ENCODE data around the gene ZNF213.

Gene ZNF213, protein sequence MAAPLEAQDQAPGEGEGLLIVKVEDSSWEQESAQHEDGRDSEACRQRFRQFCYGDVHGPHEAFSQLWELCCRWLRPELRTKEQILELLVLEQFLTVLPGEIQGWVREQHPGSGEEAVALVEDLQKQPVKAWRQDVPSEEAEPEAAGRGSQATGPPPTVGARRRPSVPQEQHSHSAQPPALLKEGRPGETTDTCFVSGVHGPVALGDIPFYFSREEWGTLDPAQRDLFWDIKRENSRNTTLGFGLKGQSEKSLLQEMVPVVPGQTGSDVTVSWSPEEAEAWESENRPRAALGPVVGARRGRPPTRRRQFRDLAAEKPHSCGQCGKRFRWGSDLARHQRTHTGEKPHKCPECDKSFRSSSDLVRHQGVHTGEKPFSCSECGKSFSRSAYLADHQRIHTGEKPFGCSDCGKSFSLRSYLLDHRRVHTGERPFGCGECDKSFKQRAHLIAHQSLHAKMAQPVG

DNA sequence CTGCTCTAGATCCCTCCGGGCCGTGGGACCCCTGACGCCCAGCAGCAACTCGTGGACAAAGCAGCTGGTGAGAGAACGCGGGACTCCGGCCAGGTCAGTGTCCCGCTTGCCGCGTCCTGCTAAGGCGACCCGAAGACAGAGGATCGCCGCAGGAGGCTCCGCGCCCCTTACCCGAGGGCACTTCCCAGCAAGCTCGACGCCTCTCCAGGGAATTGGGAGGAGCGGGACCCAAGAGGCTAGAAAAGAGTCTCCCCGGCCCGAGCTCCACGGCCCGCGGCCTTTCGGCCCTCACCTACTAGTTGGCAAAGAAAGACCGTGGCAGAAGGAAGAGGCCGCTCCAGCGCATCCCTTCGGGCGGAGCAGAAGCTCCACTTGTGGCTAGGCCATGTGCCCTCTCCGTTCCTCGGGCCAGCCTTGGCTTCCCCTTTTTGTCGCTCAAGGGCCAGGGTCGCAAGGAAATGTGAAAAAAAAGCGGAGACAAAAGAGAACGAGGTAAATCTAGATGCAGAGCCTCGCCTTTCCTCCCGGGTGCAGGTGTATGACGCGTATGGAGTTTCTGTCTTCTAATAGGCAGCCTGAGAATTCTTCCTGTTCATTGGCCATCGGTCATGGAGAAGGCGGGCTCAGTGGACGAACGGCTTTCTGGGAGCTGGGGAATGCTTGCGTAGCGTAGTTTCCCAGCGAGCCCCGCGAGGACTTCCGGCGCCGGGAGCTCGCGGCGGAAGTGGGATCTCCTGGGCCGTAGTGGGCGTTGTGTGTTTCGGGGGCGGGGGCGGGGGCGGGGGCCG lies at the start of gene ZNF213:
Gene ZNF213, plus strand, starts transcription at position 692 of the 788 bp plus-strand sequence. CDS start 2,252 bp downstream, outside the sequence.
- in situ Hi-C loops (cut with MboI; ENCODE audit: low sequenced_read_pairs), result no loop called here

DNA sequence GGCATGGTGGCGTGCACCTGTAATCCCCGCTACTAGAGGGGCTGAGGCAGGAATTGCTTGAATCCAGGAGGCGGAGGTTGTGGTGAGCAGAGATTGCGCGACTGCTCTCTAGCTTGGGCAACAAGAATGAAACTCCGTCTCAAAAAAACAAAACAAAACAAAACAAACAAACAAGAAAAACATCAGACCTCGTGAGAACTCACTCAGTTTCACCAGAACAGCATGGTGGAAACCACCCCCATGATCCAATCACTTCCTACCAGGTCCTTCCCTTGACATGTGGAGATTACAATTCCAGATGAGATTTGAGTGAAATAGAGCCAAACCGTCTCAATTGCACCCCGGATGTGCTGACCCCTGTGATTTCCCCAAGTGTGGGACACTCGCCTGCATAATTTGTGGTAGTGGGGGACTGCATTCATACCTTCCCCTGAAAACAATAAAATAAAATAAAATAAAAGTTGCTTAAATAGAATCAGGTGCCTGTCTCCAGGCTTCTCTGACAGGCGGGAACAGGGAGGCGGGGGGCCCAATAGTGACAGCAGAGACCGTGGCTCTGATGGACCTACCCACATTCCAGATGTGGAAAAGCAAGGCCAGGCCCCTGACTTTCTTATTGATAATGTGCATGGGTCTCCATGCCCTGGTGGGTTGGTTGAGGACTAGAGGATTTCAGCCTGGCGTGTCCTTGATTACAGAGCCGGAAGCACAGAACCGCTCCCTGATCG lies 48.8 kb upstream of the ZNF213 start:
- in situ Hi-C loops (cut with MboI; ENCODE audit: low sequenced_read_pairs), result no loop called here

DNA sequence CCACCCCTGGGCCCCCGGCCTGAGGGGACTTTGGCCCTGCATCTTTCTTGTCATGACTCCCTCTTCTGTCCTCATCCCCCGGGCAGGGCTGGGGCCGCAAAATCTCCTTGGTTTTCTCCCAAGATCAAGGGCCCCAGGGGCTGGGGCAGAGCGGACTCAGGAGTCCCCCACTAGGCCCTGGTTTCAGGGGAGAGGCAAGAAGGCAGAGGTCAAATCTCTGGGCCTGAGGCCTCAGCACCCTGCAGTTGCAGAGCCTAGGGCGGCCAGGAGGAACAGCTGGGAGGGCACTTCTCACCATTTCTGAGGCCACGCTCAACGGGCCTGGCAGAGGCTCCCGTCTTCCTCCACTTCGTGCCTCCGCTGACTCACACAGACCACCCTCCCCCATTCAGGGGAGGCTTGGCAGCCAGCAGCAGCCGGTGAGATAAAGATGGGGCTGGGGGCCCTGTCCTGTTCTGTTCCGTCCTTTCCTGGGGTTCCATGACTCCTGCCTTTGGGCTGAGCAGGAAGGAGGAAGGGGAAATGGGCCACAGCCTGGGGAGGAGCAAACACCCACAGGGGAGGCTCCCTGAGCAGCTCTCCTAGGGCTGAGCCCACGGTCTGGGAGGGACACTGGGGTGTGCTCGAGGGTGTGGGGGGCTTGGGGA lies 48.1 kb upstream of the ZNF213 start:
- in situ Hi-C loops (cut with MboI; ENCODE audit: low sequenced_read_pairs), result no loop called here

DNA sequence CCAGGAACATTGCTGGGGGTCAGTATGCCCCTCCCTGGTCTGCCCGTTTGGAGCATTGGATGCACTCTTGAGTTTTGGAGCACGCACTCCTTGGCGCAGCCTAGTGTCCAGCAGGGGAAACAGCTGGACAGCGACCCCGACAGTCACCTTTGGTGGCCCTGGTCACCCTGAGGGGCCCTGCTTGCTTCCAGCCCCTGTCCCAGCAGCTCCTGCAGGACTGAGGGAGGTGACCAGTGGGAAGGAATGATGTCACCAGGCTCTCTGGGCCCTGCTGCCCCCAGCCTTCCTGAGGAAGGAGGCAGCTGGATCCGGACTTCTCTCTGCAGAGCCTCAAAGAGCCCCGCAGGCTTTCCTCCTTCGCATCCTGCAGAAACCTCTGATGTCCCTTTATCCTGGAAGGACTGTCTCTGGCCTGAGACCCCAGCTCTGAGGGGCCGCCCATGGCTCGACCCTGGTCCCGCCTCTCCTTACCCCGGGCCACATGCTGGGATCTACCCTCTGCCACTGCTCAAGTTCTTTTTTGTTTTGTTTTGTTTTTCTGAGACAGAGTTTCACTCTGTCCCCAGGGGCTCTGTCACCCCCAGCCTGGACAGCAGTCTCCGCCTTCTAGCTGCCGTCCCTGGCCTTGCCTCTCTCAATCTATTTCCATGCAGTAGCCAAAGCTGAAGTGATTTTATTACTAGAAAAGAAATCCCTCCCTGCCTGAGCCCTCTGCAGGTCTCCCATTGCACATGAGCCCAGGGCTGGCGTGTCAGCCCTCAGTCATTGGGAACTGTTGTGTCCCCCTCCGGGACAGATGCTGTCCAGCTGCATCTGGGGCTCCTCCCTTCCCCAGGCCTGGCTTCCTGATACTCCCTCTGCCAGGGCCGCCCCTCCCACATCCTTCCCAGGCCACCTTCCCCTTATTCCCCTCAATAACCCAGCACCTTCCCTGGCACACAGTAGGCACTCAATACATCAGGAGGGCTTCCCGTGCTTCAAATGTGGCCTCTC lies 47.3 kb upstream of the ZNF213 start:
- in situ Hi-C loops (cut with MboI; ENCODE audit: low sequenced_read_pairs), result no loop called here

DNA sequence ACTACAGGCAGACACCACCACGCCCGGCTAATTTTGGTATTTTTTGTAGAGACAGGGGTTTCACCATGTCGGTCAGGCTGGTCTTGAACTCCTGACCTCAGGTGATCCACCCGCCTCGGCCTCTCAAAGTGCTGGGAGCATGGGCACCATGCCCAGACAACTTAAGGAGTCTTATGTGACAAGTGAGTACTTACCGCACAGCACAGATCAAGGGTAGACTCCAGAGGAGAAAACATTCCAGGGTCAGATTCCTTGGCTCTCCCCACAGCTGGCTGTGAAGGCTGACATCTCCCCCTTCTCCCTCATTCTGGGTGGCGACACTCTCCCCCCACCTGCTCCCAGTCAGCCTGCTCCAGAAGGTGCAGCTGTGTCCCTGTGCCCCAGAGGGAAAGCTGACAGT lies 46.4 kb upstream of the ZNF213 start:
- in situ Hi-C loops (cut with MboI; ENCODE audit: low sequenced_read_pairs), result no loop called here

DNA sequence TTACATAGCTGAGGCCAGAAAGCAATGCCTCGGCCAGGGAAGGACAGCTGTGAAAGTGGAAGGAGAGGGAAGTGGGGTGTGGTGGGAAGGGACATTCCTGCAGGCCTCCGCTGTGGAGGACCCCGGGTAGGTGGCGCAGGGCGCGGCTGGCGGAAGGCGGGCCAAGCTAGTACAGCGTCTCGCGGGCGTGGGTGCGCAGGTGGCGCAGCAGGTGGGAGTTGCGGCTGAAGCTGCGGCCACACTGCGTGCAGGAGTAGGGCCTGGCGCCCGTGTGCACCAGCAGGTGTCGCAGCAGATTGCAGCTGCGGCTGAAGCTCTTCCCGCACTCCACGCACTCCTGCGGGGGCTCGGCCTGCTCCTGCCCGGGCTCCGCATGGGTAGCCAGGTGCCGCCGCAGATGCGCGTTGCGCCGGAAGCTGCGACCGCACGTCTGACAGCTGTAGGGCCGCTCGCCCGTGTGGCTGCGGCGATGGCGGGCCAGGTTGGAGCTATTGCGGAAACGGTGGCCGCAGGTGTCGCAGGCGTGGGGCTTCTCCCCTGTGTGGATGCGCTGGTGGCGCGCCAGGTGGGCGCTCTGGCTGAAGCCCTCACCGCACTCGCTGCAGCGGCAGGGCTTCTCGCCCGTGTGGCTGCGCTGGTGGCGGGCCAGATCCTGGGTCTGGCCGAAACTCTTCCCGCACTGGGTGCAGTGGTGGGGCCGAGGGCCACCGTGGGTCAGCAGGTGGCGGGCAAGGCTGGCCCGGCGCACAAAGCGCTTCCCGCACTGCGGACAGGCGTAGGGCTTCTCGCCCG lies 45.7 kb upstream of the ZNF213 start:
- in situ Hi-C loops (cut with MboI; ENCODE audit: low sequenced_read_pairs), result no loop called here

DNA sequence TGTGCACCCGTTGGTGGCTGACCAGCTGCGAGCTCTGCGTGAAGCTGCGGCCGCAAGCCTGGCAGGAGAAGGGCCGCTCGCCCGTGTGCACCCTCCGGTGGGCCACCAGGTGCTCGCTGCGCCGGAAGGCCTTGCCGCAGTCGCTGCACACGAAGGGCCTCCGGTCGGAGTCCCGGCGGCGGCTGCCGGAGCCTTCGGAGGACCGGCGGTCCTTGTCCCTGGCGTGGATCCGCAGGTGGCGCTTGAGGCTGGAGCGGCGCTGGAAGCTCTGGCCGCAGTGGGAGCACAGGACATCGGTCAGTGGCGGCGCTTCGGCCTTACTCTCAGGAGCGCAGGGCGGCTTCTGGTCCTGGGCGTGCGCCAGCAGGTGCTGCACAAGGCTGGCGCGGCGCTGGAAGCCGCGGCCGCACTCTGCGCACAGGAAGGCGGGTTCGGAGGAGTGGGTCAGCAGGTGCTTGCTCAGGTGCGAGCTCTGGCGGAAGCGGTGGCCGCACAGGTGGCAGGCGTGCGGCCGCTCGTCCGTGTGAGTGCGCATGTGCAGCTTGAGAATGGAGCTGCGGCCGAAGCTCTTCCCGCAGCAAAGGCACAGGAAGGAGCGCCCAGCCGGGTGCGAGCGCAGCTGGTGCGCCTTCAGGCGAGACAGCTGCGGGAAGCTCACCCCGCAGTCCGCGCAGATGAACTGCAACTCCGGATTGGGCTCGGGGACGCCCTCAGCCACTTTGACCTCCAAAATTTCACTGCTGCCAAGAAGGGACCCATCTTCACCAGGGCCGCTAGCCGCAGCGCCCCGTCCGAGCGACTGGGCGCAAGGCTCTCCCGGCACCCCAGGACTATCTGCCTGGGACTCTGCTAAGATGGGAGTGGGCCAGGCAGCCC lies 44.9 kb upstream of the ZNF213 start:
- in situ Hi-C loops (cut with MboI; ENCODE audit: low sequenced_read_pairs), result no loop called here

DNA sequence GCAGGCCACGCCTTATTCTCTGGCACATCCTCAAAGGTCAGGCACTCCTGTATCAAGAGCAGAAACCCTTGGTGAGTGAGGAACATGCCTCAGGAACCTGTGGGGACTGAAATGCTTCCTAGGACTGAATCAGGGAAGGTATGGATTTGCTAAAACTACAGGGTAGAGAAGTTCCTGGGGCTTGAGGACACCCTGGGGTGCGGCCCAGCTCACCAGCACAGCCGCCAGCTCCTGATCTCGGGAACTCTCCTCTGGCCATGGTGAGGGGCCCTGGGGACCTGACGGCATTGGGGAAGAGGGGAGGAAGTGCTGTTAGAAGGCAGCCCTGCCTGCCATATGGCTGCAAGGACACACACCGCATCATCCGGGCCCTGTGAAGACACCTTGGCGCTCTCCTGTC lies 43.3 kb upstream of the ZNF213 start:
- in situ Hi-C loops (cut with MboI; ENCODE audit: low sequenced_read_pairs), result no loop called here

DNA sequence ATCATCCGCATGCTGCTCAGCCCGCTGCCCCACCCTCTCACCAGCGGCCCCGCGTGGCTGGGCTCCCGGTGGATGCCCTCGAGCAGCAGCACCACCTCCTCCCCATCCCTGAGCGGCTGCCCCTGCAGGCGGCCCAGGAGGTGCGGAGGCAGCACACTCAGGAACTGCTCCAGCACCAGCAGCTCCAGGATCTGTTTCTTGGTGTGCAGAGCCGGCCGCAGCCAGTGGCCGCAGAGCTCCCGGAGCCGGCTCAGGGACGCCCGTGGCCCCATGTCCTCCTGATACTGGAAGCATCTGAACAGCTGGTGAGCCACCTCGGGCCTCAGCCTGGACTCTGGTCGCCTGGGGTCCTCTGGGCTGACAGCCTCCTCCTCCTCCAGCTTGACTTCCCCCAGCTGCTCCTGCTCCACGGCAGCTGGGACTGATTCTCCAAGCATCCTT lies 42.3 kb upstream of the ZNF213 start:
- in situ Hi-C loops (cut with MboI; ENCODE audit: low sequenced_read_pairs), result no loop called here

DNA sequence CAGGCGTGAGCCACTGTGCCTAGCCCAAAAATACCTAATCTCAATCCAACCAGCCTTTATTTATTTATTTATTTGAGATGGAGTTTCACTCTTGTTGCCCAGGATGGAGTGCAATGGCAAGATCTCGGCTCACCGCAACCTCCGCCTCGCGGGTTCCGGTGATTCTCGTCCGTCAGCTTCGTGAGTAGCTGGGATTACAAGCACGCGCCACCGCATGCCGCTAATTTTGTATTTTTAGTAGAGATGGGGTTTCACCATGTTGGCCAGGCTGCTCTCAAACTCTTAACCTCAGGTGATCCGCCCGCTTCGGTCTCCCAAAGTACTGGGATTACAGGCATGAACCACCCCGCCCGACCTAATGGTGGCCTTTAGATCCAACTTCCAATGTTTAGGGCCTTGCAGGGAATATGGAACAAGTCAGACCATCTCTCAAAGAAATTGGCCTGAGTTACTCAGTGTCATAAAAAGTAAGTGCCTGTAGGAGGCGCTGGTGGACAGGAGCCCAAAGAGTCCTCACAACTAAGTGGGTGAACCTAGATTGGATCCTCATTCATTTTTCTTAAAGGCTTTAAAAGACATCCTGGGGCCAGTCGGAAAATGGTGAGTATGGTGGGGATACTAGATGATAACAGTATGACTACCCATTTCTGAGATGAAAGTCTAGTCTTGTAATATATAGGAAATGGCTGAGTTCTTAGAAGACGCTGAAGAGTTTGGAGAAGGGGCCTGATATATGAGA lies 40.4 kb upstream of the ZNF213 start:
- in situ Hi-C loops (cut with MboI; ENCODE audit: low sequenced_read_pairs), result no loop called here

DNA sequence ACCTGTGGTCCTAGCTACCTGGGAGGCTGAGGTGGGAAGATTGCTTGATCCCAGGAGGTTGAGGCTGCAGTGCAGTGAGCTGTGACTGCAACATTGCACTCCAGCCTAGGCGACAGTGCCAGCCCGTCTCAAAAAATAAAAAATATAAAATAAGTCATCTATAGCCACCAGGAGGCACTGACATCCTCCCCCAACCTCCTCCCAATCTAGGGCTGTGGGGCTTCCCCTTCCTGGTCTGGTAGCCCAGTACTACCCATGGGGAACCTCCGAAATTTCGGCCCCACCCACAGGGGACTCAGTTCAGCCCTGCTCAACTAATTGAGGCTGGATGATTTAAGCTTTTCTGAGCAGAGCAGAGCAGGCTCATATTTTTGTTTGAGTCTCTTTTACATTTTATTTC lies 39.0 kb upstream of the ZNF213 start:
- in situ Hi-C loops (cut with MboI; ENCODE audit: low sequenced_read_pairs), result no loop called here

DNA sequence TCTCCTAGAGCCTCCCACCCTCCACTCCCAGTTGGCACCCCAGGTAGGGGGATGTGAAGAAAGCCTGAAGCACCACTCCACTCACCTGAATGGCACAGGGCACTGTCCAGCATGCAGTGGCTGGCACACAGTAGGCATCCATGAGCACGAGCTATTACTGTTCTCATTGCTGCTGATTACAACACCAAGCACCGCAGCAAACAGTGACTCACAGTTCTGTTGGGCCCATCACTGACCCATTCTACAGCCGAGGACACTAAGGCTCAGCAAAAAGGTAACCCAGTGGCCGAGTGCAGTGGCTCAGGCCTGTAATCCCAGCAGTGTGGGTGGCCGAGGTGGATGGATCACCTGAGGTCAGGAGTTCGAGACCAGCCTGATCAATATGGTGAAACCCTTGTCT lies 38.5 kb upstream of the ZNF213 start:
- in situ Hi-C loops (cut with MboI; ENCODE audit: low sequenced_read_pairs), result no loop called here

DNA sequence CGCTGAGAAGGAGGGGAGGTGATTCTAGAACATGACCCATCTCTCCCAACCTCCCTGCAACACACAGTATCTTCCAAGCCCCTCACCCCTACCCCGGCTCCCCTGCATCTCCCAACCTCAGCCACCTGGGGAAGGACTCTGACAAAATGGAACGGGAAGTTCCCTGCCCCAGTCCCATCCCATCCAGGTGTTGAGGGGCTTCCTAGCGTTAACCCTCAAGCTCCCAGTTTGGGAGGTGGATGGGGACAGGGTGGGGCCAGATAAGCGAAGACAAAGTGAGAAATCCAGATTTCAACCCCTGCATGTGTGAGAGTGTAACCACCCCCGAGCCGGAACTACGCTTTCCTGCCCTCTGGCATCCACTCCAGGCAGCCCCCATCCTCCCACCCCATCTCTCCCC lies 37.6 kb upstream of the ZNF213 start:
- in situ Hi-C loops (cut with MboI; ENCODE audit: low sequenced_read_pairs), result no loop called here

DNA sequence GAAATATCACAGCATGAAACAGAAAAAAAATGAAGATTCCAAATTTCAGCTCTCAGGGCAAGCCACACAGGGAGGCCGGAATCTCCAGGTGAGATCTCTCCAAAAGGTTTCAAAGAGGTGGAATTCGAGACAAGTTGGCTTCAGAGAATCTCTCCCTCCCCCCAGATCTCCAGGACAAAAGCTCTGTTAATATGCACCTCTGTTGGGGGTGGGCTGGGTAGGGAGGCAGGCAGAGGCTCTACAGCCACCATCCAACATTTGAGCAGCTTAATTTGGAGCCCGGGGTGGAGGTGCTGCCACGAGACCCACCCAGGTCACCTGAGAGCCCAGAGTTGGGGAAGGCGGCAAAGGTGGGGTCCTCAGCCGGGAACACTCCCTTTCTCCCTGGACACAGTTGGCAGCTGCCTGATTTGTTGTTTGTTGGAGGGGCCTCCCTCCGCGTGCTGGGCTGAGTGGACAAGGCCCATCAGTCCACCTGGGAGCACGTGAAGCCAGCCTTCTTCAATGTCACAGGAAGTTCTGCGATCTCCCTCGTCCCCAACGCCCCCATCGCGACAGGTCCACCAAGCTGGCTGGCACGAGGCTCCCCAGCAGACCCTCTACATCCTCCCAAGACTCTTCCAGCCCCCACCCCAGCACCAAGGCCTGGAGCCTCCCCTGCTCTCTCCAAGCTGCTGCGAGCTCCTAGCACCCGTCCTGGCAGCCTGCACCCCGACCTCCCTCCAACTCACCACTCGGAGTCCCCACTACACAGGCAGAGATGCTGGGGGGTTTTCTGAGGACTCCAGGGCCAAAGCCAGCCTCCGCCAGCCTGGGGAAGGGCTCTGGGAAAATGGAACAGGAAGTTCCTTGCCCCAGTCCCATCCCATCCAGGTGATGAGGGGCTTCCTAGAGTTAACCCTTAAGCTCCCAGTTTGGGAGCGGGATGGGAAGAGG lies 36.1 kb upstream of the ZNF213 start, which contains the start of gene ZSCAN10:
Gene ZSCAN10, minus strand, starts transcription at position 836 of the 936 bp plus-strand sequence. CDS start 6,357 bp downstream, outside the sequence.
- in situ Hi-C loops (cut with MboI; ENCODE audit: low sequenced_read_pairs), result no loop called here

DNA sequence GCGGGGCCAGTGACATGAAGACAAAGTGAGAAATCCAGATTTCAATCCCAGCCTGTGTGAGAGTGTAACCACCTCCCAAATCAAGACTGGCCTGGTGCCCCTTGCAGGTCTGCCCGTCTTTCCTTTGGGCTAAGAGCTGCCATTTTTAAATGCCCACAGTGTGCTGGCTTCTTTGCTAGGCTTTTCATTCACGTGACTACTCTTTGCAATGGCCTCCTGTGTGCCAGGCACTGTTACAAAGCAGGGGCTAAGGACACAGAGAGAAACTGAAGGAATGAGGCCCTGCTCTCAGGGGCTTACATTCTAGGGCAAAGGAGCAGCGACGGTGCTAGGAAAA lies 35.5 kb upstream of the ZNF213 start:
- in situ Hi-C loops (cut with MboI; ENCODE audit: low sequenced_read_pairs), result no loop called here

Data from HL-60/S4 treated with phorbol 12-myristate 13-acetate at 8.2 ng/mL for 4 days and 3 days (cell line).